T-helper 2 cell treated with Interferon-gamma antibody and Interleukin-4, amounts not matched to agents 5 μg/mL and 100 μg/mL, for 36 hours (primary cell): ENCODE measurements around the gene CCT8L2.
A peak's percentile ranks its signal among the peaks of the same experiment; 100 is the strongest.
"Not testable (repeated sequence)": the region's sequence is repeated elsewhere in the genome, so short reads cannot be mapped to it uniquely, and the experiment has no call there.

ENCODE experiments used
- DNase-seq: peaks from one replicate; pipeline ENCODE4 v3.0.0; 2021; ENCODE audit warnings: low spot score
- H3K27ac Mint-ChIP-seq: one replicate; pipeline ENCODE4 v1.8.0; 2021; ENCODE audit warnings: mild to moderate bottlenecking, mixed read lengths
- H3K27me3 Mint-ChIP-seq: one replicate; pipeline ENCODE4 v1.8.0; 2021; ENCODE audit warnings: low read depth, mixed read lengths
- H3K36me3 Mint-ChIP-seq: one replicate; pipeline ENCODE4 v1.8.0; 2021; ENCODE audit warnings: low read depth, mixed read lengths
- H3K4me1 Mint-ChIP-seq: one replicate; pipeline ENCODE4 v1.8.0; 2021; ENCODE audit warnings: low read depth, mixed read lengths
- H3K4me3 Mint-ChIP-seq: one replicate; pipeline ENCODE4 v1.8.0; 2022; ENCODE audit warnings: mild to moderate bottlenecking, moderate library complexity, mixed read lengths
- H3K9me3 Mint-ChIP-seq: one replicate; pipeline ENCODE4 v1.8.0; 2021; ENCODE audit warnings: mixed read lengths

The CCT8L2 gene

DNA sequence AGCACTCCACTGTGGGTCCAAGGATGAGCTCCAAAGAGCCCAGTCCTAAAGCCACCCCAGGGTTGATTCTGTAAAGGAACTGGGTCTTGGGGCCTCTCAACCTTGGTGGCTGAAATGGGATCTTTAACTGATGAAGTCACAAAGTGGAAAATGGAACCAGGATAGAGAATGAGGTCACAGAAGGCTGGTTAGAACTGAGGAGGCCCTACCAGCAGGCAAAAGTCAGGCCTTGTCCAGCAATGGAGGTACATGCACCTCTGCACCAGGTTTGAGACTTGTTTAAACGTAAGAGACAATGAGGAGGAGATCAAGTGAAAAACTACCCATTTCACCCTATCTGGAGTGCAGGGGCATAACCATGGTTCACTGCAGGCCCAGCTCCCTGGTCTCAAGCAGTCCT is at the start of gene CCT8L2:
CCT8L2 (minus strand) TSS at position 101 of the 400 bp plus-strand sequence. CDS start 260 bp downstream, outside the sequence.
- not testable (repeated sequence) for H3K36me3 Mint-ChIP-seq, H3K4me3 Mint-ChIP-seq, DNase-seq, H3K27ac Mint-ChIP-seq, H3K9me3 Mint-ChIP-seq, H3K4me1 Mint-ChIP-seq, H3K27me3 Mint-ChIP-seq

- H3K4me3 Mint-ChIP-seq, H3K4me1 Mint-ChIP-seq, H3K36me3 Mint-ChIP-seq, H3K9me3 Mint-ChIP-seq, H3K27ac Mint-ChIP-seq, H3K27me3 Mint-ChIP-seq, DNase-seq: not testable (repeated sequence)
Measured at GRCh38 chr22:16635442-16635841, 42.8 kb upstream of the CCT8L2 start.

DNA sequence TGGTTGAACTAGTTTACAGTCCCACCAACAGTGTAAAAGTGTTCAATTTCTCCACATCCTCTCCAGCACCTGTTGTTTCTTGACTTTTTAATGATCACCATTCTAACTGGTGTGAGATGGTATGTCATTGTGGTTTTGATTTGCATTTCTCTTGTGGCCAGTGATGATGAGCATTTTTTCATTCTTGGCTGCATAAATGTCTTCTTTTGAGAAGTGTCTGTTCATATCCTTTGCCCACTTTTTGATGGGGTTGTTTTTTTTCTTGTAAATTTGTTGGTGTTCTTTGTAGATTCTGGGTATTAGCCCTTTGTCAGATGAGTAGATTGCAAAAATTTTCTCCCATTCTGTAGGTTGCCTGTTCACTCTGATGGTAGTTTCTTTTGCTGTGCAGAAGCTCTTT is 41.5 kb upstream of the CCT8L2 start:
- not testable (repeated sequence) for H3K9me3 Mint-ChIP-seq, H3K4me3 Mint-ChIP-seq, H3K27me3 Mint-ChIP-seq, DNase-seq, H3K36me3 Mint-ChIP-seq, H3K27ac Mint-ChIP-seq, H3K4me1 Mint-ChIP-seq

DNA sequence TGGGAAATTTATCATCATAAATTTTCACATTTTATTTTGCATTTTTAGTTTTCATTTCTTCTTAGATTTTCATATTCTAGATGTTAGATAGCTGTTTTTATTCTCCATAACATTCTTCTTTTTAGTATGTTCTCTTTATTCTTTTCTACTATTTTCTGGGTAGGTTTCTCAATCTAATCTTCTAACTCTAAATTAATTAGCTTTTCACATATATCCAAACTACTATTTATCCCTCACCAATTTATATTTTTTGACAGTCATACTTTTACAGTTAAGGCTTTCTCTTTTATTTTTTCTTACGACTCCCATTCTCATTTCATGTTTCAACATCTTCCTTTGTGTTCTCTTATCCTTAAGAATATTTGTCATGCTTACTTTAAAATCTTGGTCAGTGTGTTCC is 35.9 kb upstream of the CCT8L2 start:
- not testable (repeated sequence) for H3K27ac Mint-ChIP-seq, H3K4me3 Mint-ChIP-seq, DNase-seq, H3K27me3 Mint-ChIP-seq, H3K36me3 Mint-ChIP-seq, H3K9me3 Mint-ChIP-seq, H3K4me1 Mint-ChIP-seq

- not testable (repeated sequence) for H3K9me3 Mint-ChIP-seq
Measured at GRCh38 chr22:16625018-16625417, 32.4 kb upstream of the CCT8L2 start.

DNA sequence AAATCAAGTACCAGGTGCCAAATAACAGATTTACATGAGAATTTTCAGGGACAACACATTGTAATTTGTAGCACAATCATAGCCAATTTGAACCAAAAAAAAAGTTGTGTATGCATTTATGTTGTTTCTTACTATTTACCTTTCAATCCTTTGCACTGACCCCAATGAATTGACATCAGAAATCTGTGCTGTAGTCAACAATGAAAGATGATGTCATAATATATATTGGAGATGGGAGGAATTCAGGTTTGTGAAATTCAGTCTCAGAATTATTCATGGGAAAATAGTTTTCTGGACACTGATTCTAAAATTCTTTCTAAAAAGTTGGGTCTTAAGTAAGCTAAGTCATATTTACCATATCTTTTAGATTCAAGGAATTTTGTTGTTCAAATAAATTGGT is 31.0 kb upstream of the CCT8L2 start:
- H3K9me3 Mint-ChIP-seq, H3K36me3 Mint-ChIP-seq, H3K4me3 Mint-ChIP-seq, H3K4me1 Mint-ChIP-seq, H3K27me3 Mint-ChIP-seq, H3K27ac Mint-ChIP-seq, DNase-seq: not testable (repeated sequence)

More at GRCh38 chr22:16625018-16625417, 32.4 kb upstream of the CCT8L2 start:
- DNase-seq, H3K36me3 Mint-ChIP-seq, H3K4me3 Mint-ChIP-seq, H3K27ac Mint-ChIP-seq, H3K4me1 Mint-ChIP-seq, H3K27me3 Mint-ChIP-seq: not testable (repeated sequence)

DNA sequence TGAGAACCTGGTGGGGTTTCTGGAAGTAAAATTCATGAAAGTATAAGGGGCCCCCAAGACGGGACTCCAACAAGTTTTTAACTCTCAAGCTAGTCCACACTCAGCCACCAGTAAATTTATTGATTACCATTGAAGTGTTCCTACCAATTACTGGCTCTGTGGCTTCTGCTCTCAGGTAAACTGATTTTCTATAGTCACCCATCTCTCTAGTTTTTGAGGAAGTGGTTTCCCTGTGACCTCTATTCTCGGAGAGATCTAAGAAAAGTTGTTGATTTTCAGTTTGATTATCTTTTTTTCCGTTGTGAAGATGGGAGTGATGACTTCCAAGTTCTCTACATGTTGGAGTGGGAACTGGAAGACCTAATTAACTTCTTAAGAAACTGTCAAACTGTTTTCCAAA is 24.9 kb upstream of the CCT8L2 start:
- H3K27me3 Mint-ChIP-seq, DNase-seq, H3K9me3 Mint-ChIP-seq, H3K4me1 Mint-ChIP-seq, H3K36me3 Mint-ChIP-seq, H3K27ac Mint-ChIP-seq: not testable (repeated sequence)
- peak overlapping the region; percentile 45 for H3K4me3 Mint-ChIP-seq

- H3K4me3 Mint-ChIP-seq, DNase-seq, H3K27ac Mint-ChIP-seq, H3K9me3 Mint-ChIP-seq, H3K36me3 Mint-ChIP-seq, H3K27me3 Mint-ChIP-seq, H3K4me1 Mint-ChIP-seq: not testable (repeated sequence)
Measured at GRCh38 chr22:16616390-16616938, 23.9 kb upstream of the CCT8L2 start.

DNA sequence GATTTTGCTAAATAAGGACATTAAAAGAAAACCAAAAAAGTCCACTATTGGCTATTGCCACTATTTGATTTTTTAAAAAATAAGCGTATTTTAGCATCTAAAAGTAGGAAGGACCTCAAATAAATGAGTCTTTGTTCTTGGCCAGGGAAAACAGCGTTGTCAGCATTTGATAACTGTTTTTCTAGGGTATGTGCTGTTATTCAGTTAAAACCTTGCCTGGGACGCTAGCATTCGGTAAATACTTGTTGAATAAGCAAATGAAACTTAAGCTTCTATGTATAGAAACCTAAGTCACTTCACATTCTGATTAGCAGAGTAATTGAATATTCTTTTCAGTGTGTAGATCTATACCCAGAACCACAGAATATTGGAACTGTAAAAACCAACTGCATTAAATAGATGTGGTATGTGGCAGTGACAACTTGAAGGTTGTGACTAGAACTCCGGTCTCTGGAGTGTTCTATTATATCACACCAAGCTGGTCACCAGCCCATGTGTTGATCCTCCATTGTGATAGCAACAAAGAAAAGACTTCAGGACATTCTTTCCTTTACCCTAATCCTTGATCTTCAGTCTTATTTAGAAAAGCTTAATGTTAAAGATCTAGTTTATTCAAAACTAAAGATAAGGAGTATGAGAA is 23.1 kb upstream of the CCT8L2 start:
- peaks cover 14% of the 10 kb centered on the region for H3K27me3 Mint-ChIP-seq
- not testable (repeated sequence) for H3K4me3 Mint-ChIP-seq, H3K36me3 Mint-ChIP-seq, H3K27ac Mint-ChIP-seq, H3K9me3 Mint-ChIP-seq, H3K4me1 Mint-ChIP-seq, DNase-seq

- DNase-seq, result no peak
- Mint-ChIP-seq H3K9me3 (no peaks in the 10 kb centered on the region), H3K27me3 (peaks cover 25% of the 10 kb centered on the region), H3K36me3 (no peaks in the 10 kb centered on the region), H3K27ac (no peak overlapping the region), H3K4me1 (no peaks in the 10 kb centered on the region), H3K4me3 (no peak overlapping the region)
Measured at GRCh38 chr22:16609548-16610261, 17.1 kb upstream of the CCT8L2 start.

DNA sequence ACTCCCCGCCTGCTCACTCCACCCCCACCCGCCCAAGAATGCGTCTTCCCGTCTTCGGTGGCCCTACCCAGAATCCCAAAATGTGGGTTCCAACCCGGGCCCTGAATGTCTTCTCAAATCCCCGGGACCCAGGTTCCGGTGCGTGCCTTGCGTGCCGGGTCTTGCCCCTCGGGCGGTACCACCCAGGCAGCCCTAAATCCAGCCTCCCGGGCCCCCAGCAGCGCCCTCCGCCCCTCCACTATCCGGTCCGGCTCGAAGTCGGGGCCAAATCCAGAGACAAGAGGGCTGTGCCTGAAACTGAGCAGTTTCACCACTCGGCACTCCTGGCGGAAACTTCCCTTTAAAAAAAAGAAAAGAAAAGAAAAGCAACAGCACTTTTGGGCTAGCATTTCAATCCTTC is 16.3 kb upstream of the CCT8L2 start:
- no peak overlapping the region for H3K27ac Mint-ChIP-seq
- H3K4me1 Mint-ChIP-seq, result no peaks in the 10 kb centered on the region
- no peak for DNase-seq
- H3K36me3 Mint-ChIP-seq, result no peaks in the 10 kb centered on the region
- H3K27me3 Mint-ChIP-seq, result peaks cover 31% of the 10 kb centered on the region
- H3K9me3 Mint-ChIP-seq, result no peaks in the 10 kb centered on the region
- H3K4me3 Mint-ChIP-seq, result no peak overlapping the region

DNA sequence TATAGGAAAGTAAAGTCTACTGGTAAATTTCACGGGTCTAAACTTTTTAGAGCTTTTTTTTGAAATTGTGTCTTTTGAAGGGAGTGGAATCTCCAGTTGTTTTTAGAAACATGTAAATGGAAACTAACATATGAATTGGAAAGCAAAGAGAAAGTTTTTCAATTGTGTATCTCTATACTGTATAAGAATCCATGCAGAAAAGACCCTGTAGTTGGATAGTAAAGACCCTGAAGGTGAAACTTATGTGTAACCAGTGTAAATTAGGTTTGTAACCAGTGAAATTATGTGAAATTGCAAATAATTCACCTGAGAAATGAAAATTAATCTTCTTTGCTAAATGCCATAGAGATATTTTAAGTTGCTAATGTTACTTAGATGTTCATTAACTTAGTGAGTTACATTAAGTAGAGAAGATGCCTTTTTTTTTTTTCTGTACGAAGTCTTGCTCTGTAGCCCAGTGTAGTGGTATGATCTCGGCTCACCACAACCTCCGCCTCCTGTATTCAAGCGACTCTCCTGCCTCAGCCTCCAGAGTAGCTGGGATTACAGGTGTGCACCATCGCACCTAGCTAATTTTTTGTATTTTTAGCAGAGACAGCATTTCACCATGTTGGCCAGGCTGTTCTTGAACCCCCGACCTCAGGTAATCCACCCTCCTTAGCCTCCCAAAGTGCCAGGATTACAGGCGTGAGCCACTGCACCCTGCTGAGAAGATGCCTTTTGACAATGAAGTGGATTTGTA is 11.8 kb upstream of the CCT8L2 start:
- not testable (repeated sequence) for H3K4me3 Mint-ChIP-seq, DNase-seq, H3K4me1 Mint-ChIP-seq, H3K9me3 Mint-ChIP-seq, H3K36me3 Mint-ChIP-seq, H3K27ac Mint-ChIP-seq
- H3K27me3 Mint-ChIP-seq, result peaks cover 39% of the 10 kb centered on the region

GRCh38 chr22:16603770-16604242 is 11.2 kb upstream of the CCT8L2 start:
- H3K36me3 Mint-ChIP-seq, DNase-seq, H3K9me3 Mint-ChIP-seq, H3K4me3 Mint-ChIP-seq, H3K27ac Mint-ChIP-seq, H3K4me1 Mint-ChIP-seq: not testable (repeated sequence)
- peaks cover 41% of the 10 kb centered on the region for H3K27me3 Mint-ChIP-seq

DNA sequence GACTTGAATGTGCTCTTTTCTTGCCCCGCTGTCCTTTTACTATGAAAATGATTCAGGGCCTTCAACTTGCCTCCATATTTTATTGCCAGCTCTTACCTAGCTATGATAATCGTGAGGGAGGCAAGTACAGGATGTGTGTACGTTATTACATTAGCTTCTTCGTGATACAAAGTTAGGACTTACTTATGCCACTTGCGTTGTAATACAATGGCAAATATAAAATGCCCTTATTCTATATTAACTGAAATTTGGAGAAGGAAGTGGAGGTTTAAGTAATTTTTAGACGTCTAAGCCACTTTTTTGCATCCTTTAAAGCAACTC is 10.8 kb upstream of the CCT8L2 start:
- Mint-ChIP-seq H3K27ac (no peak overlapping the region), H3K4me1 (peaks cover 3% of the 10 kb centered on the region), H3K4me3 (peak overlapping the region; percentile 35), H3K27me3 (peaks cover 39% of the 10 kb centered on the region), H3K36me3 (no peaks in the 10 kb centered on the region), H3K9me3 (no peaks in the 10 kb centered on the region)
- DNase-seq, result no peak
